Lower leg skin (tissue), 4 donors: ENCODE measurements around the gene BOD1L1. TPM values are rescaled to one million over a fixed set of nuclear protein-coding genes. Genes with fewer than 3 reads are reported as not detected.

Experiments used
- DNase-seq, 2 donors: peaks; one replicate each; pipeline ENCODE4 v3.0.0-alpha.2; 2019; ENCODE audit warnings: low spot score in 2 of 2
- H3K4me3 ChIP-seq: fragments of 200-600 bp; sonication (generic); 2 replicates; pipeline ENCODE4 v1.5.1; 2017; ENCODE audit warnings: mild to moderate bottlenecking, low read depth; ENCODE audit not compliant: poor library complexity, severe bottlenecking
- CTCF ChIP-seq, 3 donors: fragments of 450-650 bp; IDR thresholded peaks; one replicate each; pipeline ENCODE4 v1.5.1; 2016; ENCODE audit warnings: antibody characterized with exemption in 3 of 3, mild to moderate bottlenecking in 3 of 3, moderate library complexity in 2 of 3
- POLR2A ChIP-seq, 2 donors: fragments of 450-650 bp; IDR thresholded peaks; one replicate each; pipeline ENCODE4 v1.6.1; 2016 to 2017; ENCODE audit warnings: antibody characterized with exemption in 2 of 2, mild to moderate bottlenecking in 1 of 2, moderate library complexity in 1 of 2
- WGBS, 2 donors: methylation state at CpG; one replicate each; pipeline ENCODE4 v1.1.5; 2018; 5-methylcytosine and 5-hydroxymethylcytosine counted together
- intact Hi-C: fragments of 100-400 bp; cut with DNase I; formaldehyde crosslinking; loops from one replicate; pipeline ENCODE4 v1.15.0; 2023; ENCODE audit warnings: low total_unique reads
- total RNA-seq, 4 donors: library from RNA; depleted of rRNA; stranded (reverse); fragments of >200 nt; gene quantifications; one replicate each; pipeline ENCODE4 v1.1.0, GENCODE V29; 2016

BOD1L1 gene
- total RNA-seq, 4 donors from 2014 or later: 25.3 to 32.7 (median 30.6) TPM

- no peak for TF ChIP-seq CTCF (IDR thresholded peaks at IDR 0.05)
- TF ChIP-seq POLR2A (IDR thresholded peaks at IDR 0.05): no peak
- no peak overlapping the region for H3K4me3 ChIP-seq
- no peak for DNase-seq
- intact Hi-C loops: no loop called here
Measured at GRCh38 chr4:13588954-13589353, 38.6 kb downstream of the BOD1L1 start.

DNA sequence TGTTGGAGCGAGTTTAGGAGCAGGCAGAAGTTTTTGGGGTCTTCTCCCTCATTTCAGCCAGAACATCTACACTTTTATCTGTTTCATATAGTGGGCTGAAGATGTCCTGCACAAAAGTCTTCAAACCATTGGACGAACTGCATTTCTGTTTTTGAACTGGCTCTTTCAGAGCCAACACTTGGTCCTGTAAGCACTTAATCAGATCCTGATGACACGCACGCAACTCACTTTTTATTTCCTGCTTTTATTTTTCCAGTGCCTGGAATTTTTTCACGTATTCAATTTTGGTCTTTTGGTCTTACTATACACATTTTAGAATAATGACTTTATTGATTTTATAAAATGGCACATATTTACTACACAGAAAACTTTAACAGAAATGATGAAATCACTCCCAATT is 43.0 kb downstream of the BOD1L1 start:
- no peak for DNase-seq
- H3K4me3 ChIP-seq: no peak overlapping the region
- intact Hi-C loops: no loop called here
- 80 to 88% methylated on average over 5 of the region's 5 CpGs for WGBS, 2 donors
- TF ChIP-seq POLR2A (IDR thresholded peaks at IDR 0.05) (no peak), CTCF (IDR thresholded peaks at IDR 0.05) (no peak)

GRCh38 chr4:13580036-13580435 is 47.5 kb downstream of the BOD1L1 start:
- TF ChIP-seq POLR2A (IDR thresholded peaks at IDR 0.05): no peak
- TF ChIP-seq CTCF (IDR thresholded peaks at IDR 0.05): no peak
- no peak overlapping the region for H3K4me3 ChIP-seq
- no peak for DNase-seq
- 92 to 100% methylated on average over 2 of the region's 2 CpGs for WGBS, 2 donors
- intact Hi-C loops: no loop called here

- no peak for DNase-seq
- no peak overlapping the region for H3K4me3 ChIP-seq
- 99 to 100% methylated on average over 3 of the region's 3 CpGs for WGBS, 2 donors
- intact Hi-C loops: no loop called here
- TF ChIP-seq CTCF (IDR thresholded peaks at IDR 0.05) (no peak), POLR2A (IDR thresholded peaks at IDR 0.05) (no peak)
Measured at GRCh38 chr4:13577660-13578059, 49.9 kb downstream of the BOD1L1 start.

- no peak overlapping the region for H3K4me3 ChIP-seq
- intact Hi-C loops: no loop called here
- no peak for DNase-seq
- TF ChIP-seq CTCF (IDR thresholded peaks at IDR 0.05) (no peak), POLR2A (IDR thresholded peaks at IDR 0.05) (no peak)
- WGBS, 2 donors: 90 to 94% methylated on average over 2 of the region's 2 CpGs
Measured at GRCh38 chr4:13570916-13571315, 56.6 kb downstream of the BOD1L1 start.

DNA sequence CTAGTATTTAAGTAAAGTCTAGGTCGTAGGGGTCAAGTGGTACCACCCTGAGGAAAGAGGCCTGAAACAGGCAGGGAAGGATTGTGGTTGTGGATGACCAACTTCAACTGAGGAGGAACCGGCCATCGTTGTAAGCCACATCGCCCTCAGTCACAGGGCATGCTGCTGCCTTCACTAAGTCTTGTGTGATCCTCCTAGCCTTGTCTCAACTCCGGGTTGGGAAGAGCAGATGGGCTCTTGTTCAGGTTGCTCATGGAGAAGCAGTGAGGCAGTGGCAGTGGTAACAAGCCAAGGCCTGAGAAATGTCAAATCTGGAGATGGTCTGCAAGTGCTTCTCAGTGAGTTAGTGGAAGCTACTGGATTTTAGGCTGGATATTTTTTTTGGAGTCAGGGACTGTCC is 60.4 kb downstream of the BOD1L1 start:
- WGBS, 2 donors: 92 to 99% methylated on average over 5 of the region's 5 CpGs
- intact Hi-C loops: no loop called here
- H3K4me3 ChIP-seq: no peak overlapping the region
- TF ChIP-seq POLR2A (IDR thresholded peaks at IDR 0.05): no peak
- TF ChIP-seq CTCF (IDR thresholded peaks at IDR 0.05): no peak
- DNase-seq: no peak
